ENCODE data around the gene CDH3.
A peak's percentile ranks its signal among the peaks of the same experiment; 100 is the strongest.

The CDH3 gene

GRCh38 chr16:68651136-68651535 is 6.0 kb downstream of the CDH3 start:
- TF ChIP-seq, protein P1, sequence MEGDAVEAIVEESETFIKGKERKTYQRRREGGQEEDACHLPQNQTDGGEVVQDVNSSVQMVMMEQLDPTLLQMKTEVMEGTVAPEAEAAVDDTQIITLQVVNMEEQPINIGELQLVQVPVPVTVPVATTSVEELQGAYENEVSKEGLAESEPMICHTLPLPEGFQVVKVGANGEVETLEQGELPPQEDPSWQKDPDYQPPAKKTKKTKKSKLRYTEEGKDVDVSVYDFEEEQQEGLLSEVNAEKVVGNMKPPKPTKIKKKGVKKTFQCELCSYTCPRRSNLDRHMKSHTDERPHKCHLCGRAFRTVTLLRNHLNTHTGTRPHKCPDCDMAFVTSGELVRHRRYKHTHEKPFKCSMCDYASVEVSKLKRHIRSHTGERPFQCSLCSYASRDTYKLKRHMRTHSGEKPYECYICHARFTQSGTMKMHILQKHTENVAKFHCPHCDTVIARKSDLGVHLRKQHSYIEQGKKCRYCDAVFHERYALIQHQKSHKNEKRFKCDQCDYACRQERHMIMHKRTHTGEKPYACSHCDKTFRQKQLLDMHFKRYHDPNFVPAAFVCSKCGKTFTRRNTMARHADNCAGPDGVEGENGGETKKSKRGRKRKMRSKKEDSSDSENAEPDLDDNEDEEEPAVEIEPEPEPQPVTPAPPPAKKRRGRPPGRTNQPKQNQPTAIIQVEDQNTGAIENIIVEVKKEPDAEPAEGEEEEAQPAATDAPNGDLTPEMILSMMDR (IDR thresholded peaks at IDR 0.05; ENCODE audit: extremely low read depth, missing control alignments) = no peak
- DNase-seq (ENCODE audit: low spot score) = no peak

DNA sequence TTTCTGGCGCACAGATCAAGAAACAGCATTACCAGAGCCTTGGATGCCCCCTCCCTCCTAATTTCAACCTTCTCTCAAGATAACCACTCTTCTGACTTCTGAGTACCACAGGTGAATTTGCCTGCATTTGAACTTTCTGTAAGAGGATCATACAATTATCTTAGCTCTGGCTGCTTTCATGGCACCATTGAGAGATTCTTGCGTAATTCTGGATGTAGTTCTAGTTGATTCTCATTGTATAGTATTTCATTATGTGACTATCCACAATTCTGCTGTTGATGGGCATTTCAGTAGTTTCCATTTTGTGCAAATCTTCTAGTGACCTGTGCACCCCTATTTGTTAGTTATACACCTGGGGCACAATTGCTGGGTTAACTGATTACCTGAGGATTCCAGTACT is 7.5 kb downstream of the CDH3 start:
- no peak for DNase-seq (ENCODE audit: low spot score)

GRCh38 chr16:68655806-68656205 is 10.7 kb downstream of the CDH3 start:
- TF ChIP-seq, protein P1 (IDR thresholded peaks at IDR 0.05; ENCODE audit: extremely low read depth, missing control alignments) = no peak
- DNase-seq (ENCODE audit: low spot score) = no peak

More for the DNA sequence above, 7.5 kb downstream of the CDH3 start:
- TF ChIP-seq, protein P1 (IDR thresholded peaks at IDR 0.05; ENCODE audit: extremely low read depth, missing control alignments) = no peak

- DNase-seq (ENCODE audit: low spot score) = no peak
- TF ChIP-seq, protein P1 (IDR thresholded peaks at IDR 0.05; ENCODE audit: extremely low read depth, missing control alignments) = no peak
These were observed 11.6 kb downstream of the CDH3 start for GRCh38 chr16:68656751-68657150.

DNA sequence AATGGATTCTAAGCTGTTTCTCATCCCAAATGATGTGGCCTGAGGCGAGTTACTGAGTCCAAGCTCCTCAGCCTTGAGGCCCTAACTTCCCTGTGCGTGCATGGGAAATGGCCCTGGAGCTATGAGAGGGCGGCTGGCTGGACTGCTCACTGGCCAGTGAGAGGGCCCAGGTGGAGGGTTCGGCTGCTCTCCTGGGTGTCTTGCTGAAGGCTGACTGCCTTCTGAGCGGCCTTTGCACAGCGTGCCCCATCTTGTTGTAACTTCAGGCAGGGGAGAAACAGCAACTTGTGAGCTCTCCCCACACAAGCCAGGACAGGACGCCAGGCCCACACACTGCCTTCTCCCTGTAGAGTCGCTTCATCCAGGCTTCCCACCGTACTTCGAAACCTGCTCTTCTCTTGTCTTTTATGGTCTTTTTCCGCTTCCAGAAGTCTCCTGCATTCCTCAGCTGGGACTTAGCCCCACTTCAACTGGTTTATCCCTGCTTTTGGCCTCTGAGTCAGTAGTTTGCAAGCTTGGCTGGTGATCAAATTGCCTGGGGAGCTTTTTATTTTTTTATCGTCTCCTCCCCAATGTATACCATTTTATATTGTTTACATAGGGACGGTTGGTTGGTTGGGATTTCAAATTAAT is 13.3 kb downstream of the CDH3 start:
- DNase-seq (ENCODE audit: low spot score) = peak; percentile 1
- TF ChIP-seq, protein P1 (IDR thresholded peaks at IDR 0.05; ENCODE audit: extremely low read depth, missing control alignments) = no peak

DNA sequence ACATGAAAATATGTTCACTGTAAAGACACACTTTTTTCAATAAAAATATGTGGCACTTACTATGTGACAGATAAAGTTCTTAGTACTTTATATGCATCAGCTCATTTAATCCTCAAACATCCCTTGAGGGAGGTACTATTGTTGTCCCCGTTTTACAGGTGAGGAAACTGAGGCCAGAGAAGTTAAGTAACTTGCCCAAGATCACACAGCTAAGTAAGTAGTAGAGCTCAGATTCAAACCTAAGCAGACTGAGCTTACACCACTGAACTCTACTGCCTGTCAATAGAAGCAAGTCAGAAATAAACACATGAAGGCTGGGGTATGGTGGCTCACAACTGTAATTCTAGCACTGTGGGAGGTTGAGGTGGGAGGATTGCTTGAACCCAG is 13.9 kb downstream of the CDH3 start:
- no peak for DNase-seq (ENCODE audit: low spot score)
- TF ChIP-seq, protein P1 (IDR thresholded peaks at IDR 0.05; ENCODE audit: extremely low read depth, missing control alignments) = no peak

DNA sequence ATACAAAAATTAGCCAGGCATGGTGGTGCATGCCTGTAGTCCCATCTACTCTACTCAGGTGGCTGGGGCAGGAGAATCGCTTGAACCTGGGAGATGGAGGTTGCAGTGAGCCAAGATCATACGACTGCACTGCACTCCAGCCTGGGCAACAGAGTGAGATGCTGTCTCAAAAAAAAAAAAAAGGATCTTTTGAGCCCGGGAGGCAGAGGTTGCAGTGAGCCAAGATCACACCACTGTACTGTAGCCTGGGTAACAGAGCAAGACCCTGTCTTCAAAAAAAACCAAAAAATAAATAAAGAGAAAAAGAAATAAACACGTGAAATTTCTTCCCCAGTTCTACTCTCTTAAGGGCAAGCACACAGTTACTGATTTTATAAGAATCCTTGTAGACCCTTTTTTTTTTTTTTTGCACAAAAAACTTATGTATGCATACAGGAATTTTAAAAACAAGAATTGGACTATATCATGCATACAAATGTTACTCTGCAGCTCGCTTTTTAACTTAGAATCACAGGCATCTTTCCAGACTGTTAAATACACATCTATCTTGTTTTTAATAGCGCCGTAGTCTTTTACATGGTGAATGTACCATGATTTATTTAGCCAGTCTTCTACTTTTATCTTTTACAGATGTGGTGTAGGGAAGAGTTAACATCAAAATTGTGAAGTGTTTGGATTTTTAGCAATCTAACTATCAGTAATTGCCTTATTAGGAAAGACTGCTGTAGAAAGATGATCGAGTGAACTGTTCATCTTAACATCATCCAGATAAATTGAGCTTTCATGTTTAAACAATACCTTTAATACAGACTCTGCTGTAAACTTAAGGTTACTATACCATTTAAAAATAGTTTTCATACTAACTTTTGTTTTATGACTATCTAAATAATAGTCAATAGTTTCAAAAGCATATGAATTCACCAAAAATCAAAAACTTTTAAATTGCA is 14.6 kb downstream of the CDH3 start:
- no peak for DNase-seq (ENCODE audit: low spot score)
- TF ChIP-seq, protein P1 (IDR thresholded peaks at IDR 0.05; ENCODE audit: extremely low read depth, missing control alignments) = no peak
